ENCODE data around the gene MT1G.
"Not testable (repeated sequence)": the region's sequence is repeated elsewhere in the genome, so short reads cannot be mapped to it uniquely, and the experiment has no call there.

Gene MT1G

DNA sequence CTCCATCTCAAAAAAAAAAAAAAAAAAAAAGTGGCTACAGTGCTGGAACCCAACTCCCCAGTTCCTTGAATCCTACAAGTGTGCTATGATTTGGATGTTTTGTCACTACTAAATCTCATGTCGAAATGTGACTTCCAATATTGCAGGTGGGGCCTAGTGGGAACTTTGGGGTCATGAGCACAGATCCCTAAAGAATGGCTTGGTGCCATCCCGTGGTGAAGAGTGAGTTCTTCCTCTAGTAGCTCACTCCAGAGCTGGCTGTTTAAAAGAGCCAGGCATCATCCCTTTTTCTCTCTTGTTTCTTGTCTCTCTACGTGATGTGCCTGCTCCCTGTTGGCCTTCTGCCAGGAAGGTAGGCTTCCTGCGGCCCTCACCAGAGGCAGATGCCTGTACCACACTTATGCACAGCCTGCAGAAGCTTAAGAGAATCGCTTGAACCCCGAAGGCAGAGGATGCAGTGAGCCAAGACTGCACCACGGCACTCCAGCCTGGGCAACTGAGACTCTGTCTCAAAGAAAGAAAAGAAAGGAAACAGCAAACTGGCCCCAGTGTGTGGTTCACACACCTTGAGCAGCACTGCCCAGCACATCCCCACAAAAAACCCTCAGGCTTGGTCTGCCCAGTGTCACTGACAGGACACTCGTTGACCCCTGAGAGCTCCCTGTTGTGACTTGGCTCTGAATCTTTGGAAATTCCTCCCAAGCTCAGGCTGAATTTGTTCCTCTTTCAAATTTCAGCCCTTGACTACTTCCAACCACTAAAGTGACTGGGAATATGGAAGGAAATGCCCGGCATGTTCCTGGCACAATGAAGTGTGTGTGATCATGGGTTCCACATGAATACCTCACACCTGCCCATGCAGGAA lies 39.1 kb downstream of the MT1G start:
- FAIRE-seq (no peak), DNase-seq (ENCODE audit: insufficient read length, low spot score) (no peak)
- TF ChIP-seq, protein P1, sequence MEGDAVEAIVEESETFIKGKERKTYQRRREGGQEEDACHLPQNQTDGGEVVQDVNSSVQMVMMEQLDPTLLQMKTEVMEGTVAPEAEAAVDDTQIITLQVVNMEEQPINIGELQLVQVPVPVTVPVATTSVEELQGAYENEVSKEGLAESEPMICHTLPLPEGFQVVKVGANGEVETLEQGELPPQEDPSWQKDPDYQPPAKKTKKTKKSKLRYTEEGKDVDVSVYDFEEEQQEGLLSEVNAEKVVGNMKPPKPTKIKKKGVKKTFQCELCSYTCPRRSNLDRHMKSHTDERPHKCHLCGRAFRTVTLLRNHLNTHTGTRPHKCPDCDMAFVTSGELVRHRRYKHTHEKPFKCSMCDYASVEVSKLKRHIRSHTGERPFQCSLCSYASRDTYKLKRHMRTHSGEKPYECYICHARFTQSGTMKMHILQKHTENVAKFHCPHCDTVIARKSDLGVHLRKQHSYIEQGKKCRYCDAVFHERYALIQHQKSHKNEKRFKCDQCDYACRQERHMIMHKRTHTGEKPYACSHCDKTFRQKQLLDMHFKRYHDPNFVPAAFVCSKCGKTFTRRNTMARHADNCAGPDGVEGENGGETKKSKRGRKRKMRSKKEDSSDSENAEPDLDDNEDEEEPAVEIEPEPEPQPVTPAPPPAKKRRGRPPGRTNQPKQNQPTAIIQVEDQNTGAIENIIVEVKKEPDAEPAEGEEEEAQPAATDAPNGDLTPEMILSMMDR (IDR thresholded peaks at IDR 0.05; ENCODE audit: insufficient read depth, missing control alignments): no peak

DNA sequence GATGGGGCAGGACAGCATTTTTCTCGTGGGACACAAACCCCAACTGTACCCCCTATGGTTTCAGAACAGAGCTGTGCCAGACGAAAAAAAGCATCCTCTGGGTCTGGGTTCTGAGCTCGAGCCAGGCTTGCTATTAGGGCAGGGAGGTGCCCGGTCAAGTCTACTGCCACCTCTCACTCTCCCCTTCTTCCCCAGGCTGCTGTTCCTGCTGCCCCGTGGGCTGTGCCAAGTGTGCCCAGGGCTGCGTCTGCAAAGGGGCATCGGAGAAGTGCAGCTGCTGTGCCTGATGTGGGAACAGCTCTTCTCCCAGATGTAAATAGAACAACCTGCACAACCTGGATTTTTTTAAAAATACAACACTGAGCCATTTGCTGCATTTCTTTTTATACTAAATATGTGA lies 41.2 kb downstream of the MT1G start:
- TF ChIP-seq, protein P1 (IDR thresholded peaks at IDR 0.05; ENCODE audit: insufficient read depth, missing control alignments): no peak
- DNase-seq (ENCODE audit: insufficient read length, low spot score) (no peak), FAIRE-seq (no peak)

DNA sequence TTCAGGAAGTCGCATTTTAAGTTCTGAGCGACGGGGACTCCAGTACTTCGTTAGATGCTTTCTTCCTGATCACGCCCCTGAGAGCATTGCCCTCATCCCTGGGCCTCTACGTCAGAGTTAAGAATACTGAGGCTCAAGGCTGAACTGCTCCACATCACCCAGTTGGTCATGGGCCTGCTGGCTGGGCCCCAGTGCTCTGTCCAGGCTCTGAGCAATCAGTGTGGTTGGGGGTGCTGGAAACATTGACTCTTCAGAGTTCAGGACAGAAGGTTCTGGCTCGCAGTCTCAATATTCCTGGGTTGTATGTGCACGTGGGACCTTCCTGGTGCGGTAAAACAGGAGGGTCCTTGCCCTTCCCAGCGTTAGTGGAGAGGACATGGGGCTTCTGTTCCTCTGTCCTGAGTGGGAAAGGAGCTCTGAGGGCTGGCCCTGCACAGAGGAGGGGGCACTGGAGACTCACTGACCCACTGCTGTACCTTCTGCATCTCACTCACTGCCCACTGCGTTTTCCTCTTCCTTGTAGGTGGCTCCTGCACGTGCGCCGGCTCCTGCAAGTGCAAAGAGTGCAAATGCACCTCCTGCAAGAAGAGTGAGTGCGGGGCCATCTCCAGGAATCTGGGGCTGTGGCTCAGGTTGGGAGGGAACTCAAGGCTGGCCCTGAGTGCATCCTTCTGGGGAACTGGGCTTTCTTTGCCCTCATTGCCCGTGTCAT lies 41.8 kb downstream of the MT1G start:
- TF ChIP-seq, protein P1 (IDR thresholded peaks at IDR 0.05; ENCODE audit: insufficient read depth, missing control alignments): no peak
- no peak for DNase-seq (ENCODE audit: insufficient read length, low spot score)
- FAIRE-seq: no peak

DNA sequence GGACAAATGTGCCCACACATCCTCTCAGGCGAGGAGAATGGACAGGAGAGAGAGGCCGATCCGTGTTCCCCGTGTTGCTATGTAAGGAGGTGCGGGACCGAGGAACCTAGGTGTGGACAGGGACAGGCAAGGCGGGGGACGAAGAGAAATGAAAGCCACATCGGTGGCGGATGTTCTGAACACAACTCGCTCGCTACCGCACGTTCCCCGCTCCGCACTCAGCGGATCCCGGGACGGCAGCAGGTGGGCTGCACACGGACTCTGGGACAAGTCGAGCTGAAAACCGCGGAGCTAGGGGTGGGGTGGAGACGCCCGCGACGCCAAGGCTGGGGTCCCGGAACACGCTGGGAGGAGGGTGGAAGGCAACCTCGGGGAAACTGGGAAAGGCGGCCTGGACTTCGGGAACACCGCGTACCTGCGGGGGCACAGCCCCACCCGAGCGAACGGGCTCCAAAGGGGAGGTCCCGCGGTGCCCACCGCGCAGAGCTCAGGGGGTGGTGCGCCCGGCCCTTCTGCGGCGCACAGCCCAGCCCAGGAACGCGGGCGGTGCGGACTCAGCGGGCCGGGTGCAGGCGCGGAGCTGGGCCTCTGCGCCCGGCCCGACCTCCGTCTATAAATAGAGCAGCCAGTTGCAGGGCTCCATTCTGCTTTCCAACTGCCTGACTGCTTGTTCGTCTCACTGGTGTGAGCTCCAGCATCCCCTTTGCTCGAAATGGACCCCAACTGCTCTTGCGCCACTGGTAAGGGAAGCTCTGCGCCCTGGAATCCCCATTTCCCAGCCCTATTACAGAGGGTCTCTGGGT lies 42.5 kb downstream of the MT1G start, which contains the start of gene MT1E:
Gene MT1E (plus strand): TSS at position 642 of the 803 bp plus-strand sequence. CDS start 71 bp downstream, at position 713.
- DNase-seq (ENCODE audit: insufficient read length, low spot score): no peak

DNA sequence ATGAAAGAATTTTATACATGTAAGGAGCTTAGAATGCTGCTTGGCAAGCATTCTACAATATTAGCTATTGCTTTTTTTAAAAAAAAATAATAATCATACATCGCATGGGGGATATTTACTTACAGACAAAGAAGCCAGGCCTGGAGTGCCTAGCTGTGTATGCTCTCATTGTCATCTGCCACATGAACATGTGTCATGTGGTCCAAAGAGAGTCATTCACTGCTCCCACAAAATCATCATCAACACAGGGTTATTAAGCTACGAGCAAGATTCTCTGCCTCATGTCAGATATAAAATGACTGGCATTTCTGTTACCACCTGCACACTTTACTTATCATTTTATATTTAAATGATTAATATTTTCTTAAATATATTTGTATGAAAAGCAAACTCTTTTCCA lies 44.2 kb downstream of the MT1G start:
- FAIRE-seq (no peak), DNase-seq (ENCODE audit: insufficient read length, low spot score) (no peak)
- TF ChIP-seq, protein P1 (IDR thresholded peaks at IDR 0.05; ENCODE audit: insufficient read depth, missing control alignments): no peak

More for the DNA sequence above, 42.5 kb downstream of the MT1G start, which contains the start of gene MT1E:
- TF ChIP-seq, protein P1 (IDR thresholded peaks at IDR 0.05; ENCODE audit: insufficient read depth, missing control alignments): no peak
- no peak for FAIRE-seq

DNA sequence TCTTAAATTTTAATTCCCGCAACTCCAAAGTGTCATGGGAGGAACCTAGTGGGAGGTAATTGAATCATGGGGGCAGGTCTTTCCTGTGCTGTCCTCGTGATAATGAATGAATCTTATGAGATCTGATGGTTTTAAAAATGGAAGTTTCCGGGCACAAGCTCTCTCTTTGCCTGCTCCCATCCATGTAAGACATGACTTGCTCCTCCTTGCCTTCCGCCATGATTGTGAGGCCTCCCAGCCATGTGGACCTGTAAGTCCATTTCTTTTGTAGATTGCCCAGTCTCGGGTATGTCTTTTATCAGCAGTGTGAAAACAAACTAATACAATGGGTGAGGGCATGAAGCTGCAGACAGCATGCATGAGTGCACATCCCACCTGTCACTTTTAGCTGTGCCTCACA lies 44.7 kb downstream of the MT1G start:
- not testable (repeated sequence) for DNase-seq (ENCODE audit: insufficient read length, low spot score); FAIRE-seq

DNA sequence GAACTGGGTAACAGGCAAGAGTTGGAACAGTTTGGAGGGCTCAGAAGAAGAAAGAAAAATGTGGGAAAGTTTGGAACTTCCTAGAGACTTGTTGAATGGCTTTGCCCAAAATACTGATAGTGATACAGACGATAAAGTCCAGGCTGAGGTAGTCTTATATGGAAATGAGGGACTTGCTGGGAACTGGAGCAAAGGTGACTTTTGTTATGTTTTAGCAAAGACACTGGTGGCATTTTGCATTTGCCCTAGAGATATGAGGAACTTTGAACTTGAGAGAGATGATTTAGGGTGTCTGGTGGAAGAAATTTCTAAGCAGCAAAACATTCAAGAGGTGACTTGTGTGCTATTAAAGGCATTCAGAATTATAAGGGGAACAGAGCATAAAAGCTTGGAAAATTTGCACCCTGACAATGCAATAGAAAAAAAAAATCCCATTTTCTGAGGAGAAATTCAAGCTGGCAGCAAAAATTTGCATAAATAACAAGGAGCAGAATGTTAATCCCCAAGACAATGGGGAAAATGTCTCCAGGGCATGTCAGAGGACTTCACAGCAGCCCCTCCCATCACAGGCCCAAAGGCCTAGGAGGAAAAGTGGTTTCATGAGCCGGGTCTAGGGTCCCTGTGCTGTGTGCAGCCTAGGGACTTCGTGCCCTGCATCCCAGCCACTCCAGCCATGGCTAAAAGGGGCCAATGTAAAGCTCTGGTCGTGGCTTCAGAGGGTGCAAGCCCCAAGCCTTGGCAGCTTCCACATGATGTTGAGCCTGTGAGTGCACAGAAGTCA lies 46.0 kb downstream of the MT1G start:
- FAIRE-seq: not testable (repeated sequence)

More for the DNA sequence above, 46.0 kb downstream of the MT1G start:
- DNase-seq (ENCODE audit: insufficient read length, low spot score): not testable (repeated sequence)
